NCI-H2227 (cell line): ENCODE data around the gene PRICKLE2.
A peak's percentile ranks its signal among the peaks of the same experiment; 100 is the strongest.

ENCODE experiments used
- DNase-seq: peaks from one replicate; lab custom pipeline; 2025; ENCODE audit not compliant: unreplicated experiment; lab: John Stamatoyannopoulos, UW

The PRICKLE2 gene

DNA sequence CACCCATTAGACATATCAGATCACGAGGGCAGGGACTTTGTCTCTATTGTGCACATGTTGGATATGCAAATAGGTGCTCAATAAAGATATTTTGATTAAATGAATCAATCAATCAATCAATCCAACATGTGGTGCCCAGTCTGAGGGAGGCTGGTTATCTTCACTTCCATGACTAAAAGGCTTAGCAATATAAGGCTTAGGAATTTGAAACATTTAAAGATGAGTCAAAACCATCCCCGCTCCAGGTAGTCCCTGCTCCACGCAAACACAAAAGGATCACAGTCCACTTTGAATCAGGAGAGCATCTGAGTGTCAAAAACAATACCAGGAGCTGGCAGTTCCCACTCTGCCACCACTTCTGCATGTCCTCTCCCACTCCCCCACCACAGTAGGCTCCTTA lies 25.8 kb upstream of the PRICKLE2 start:
- DNase-seq = no peak

DNA sequence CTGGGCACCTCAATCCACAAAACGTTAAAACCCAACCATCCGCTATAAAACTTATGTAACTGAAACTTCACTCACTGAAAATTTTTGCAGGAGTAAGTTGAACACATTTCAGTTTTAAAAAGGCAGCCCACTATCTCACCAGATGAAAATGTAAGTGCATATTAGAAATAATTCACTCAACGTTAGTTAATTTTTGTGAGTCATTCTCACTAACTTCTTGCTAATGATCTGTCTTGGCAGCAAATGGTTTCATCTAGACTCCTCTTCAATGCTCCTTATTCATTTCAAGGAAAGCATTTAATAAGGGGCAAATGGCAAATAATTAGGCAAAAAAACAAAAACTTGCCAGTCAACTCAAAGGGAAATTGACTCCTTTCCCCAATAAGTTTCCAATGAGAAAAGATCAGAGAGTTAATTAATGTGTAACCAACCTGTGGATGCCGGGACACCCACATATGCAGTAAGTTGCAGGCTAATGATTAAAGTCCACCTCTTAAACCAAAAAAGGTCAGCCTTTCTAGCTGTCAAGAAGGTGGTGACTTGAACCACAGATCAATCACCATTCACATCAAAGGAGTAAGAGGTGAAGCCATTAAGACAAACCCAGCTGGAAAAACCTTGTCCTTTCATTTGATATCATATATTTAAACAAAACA lies 22.9 kb upstream of the PRICKLE2 start:
- no peak for DNase-seq

DNA sequence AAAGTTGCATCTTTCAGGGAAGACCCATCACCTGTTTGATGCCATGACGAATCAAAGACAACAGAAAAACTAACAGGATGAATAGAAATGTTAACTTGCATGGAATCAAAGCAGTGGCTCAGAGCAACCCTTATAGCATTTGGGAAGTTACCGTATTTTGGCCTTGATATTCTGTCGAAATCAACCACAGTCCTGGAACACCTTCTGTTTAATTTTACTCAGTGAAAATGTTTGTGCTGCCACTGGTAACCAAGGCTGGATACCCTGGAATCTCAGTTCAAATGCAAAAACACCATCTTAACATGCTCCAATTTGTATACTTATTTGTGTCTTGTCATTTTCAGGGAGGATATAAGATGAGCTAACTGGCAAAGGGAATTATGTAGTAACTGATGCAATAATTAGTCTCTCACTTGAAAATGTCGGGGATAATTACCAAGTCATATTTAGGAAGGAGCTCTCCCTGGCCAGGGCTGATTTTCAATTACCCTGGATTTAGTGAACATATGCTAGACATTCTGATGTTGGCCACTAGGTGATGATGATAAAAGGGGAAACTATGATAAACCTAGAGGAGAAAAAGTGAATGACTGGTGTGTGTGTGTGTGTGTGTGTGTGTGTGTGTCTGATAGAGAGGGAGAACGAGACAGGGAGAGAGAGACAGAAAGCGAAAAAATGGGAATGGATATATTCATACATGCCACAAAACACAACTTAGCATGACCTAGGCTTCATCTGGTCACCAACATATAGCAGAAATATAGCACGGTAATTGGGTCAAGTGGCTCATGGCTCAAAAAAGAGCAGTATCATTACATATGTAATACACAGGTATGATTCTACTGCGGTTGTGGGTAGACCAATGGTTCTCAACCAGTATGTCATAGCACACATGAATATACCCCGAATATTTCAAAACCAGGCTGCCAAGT lies 19.0 kb upstream of the PRICKLE2 start:
- peak; percentile 27 for DNase-seq

DNA sequence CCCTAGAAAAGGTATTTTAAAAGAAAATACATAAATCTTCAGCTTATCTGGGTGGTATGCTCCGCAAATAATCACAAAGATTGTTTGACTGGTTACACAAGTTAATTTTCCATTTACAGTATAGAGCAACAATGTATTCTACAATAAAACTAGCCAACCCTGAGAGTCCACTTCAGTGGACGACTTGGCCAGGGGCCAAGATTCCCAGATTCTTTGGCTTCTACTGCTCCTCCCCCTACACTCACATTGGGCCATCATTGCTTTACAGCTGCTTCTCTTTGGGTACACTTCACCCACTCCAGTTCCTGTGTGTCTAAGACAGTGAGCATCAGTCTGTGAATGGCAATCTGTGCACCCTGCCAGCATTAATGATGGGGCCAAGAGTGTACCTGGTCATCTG lies 17.2 kb upstream of the PRICKLE2 start:
- DNase-seq = peak; percentile 77

DNA sequence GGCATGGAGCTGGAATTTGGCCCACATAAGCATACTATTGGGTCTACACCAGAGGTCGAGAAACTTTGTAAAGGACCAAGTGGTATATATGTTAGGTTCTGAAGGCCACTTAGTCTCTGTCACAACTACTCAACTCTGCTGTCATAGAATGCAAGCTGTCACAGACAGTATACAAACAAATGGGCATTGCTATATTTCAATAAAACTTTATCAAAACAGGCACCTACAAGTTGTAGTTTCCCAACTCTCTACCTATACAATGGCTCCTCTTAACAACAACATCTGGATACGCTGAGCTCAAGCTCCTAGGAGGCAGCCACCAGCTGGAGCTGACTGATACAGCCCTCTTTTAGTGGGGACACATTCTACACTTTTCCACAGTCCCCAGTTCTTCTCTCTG lies 15.7 kb upstream of the PRICKLE2 start:
- no peak for DNase-seq

DNA sequence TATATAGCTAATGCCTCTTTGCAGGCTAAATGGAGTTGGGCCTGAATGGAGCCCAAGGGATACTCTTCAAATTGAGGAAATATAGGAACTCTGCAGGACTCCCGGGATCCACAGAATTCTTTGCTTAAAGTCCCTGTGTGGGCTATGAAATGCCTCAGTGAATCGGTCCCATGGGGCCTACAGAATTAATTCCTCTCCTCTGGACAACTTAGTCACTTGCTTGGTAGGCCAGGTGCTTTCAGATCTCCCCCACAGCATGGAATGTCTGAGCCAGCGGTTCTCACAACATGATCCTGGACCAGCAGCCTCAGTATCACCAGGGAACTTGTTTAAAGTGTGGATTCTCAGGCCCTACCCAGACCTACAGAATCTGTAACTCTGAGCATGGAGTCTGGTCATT lies 15.1 kb upstream of the PRICKLE2 start:
- DNase-seq = no peak

DNA sequence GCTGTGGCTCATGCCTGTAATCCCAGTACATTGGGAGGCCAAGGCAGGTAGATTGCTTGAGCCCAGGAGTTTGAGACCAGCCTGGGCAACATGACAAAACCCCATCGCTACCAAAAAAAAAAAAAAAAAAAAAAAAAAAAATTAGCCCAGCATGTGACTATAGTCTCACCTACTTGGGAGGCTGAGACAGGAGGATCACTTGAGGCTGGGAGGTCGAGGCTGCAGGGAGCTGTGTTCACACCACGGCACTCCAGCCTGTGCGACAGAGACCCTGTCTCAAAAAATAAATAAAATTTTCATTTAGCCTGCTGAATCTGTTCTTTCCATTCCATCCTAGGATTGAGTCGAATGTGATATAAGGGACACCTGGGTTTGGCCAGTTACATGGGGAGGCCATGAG lies 14.6 kb upstream of the PRICKLE2 start:
- no peak for DNase-seq

DNA sequence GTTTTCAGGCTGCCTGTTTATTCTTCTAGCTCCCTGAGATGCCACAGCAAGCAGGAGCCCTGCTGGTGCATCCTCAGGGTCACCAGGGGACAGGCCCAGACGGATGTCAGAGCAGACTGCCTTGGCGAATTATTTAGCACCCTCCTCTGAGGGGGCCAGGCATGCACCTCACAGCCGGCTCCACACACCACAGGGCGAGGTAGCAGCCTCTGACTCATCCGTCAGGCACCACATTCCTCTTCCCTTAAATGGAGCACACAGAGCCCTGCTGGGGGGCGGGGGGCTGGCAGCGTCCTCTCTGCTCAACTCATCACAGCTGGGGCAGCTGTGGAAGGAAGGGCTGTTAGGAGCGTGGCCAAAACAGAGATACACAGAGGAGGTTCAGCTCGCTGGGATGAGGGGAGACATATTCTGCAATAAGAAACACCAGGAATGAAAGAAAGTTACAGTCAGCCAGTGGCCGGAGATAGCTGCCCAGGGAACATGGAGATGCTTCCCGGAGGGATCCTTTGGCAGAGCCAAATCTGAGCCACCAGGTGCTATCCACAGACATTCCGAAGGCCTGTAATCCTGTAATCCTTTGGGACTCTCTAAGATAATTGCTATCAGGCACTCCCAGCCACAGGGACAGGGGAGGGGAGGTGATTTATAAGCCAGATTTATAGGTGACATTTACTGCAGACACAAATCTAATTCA lies 13.9 kb upstream of the PRICKLE2 start:
- peak; percentile 10 for DNase-seq

DNA sequence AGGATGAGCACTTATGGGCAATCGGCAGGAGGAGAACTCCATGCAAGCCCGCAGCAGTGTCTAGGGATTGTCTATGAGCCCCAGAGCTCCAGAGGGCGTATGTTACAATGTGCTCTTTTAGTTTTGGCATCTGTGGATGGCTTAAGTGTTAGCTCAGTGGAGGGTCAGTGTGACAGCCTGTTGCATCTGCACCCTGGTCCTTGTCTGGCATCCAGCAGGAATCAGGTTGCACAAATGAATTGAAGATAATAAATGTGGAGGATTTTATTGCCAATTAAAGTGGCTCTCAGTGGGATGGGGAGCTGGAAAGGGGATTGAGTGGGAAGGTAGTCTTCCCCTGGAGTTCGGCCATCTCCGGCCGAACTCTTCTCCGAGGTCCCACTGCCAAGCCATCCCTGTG lies 11.8 kb upstream of the PRICKLE2 start:
- no peak for DNase-seq

DNA sequence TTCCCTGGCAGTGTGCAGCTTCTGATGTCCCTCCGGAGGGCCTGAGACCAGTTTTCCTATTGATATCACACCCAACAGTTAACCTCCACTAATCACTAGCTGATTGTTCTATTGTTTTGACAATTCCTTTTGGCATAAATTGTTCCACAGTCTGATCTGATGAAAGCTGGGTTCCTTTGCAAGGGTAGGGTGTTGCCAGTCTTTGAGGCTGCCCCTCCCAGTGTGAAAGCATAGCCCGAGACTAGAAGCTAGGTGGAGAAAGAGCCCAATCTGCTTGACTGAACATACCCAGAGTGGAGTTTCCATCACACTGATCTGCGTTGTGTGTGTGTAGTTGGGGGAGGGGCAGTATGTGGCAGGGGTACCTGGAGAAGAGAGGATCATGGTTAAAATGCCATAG lies 10.3 kb upstream of the PRICKLE2 start:
- DNase-seq = no peak

DNA sequence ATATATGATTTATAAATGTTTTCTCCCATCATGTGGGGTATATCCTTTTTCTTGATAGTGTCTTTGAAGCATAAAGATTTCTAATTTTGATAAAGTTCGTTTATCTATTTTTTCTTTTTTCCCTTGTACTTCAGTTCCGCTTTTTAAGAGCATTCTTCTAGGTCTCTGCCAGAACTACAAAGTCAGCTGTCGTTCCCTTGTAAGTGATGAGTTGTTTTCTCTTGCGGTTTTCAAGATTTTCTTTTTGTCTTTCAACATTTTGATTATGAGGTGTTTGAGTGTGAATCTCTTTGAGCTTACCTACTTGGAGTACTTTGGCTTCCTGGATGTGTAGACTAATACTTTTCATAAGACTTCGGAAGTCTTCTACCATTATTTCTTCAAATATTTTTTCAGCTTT lies 9.3 kb upstream of the PRICKLE2 start:
- DNase-seq = no peak

DNA sequence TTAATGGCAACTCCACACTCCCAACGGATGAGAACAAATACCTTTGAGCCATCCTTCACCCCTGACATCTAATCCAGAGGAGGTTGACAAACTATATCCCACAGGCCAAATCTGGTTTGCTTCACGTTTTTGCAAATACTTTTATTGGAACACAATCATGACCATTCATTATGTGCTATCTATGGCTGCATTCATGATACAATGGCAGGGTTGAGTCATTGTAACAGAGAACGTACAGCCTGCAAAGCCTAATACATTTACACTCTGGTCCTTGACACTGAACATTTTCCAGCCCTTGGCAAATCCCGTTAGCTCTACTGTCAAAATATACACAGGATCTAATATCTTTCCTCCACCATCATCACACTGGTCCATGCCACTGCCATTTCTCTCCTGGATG lies 7.6 kb upstream of the PRICKLE2 start:
- no peak for DNase-seq

DNA sequence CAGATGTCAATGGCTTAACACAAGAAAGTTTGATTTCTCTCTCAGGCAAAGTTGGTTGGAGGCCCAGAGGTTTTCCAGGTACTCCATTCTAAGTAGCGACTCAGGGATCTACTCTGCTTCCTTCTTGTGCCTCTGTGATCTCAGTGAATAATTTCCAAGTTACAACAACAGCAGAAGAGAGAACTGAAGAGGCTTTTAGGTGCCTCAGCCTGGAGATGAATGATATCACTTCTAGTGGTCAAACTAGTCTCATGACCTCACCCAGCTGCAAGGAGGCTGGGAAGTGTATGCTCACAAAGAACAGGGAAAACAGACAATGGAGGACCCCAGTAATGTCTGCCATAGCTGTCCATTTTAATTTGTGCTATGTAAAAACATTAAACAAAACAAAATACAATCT lies 4.6 kb upstream of the PRICKLE2 start:
- DNase-seq = no peak

DNA sequence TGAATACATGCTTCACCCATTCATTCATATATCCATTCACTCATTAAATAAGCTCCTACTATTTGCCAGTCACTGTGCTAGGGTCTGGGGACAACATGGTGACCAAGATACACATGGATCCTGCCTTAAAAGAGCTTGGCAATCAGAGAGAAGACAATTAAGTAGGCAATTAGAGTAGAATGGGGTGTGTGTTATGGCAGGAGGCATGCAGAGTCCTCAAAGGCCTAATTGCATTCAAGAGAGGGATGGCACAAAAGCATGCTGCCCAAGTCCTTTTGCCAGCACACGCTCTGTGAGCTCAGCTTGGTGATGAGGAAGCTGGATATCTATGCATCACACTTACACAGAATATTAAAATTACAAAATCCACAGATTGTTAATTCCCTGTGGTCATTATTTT lies 2.8 kb upstream of the PRICKLE2 start:
- DNase-seq = no peak

DNA sequence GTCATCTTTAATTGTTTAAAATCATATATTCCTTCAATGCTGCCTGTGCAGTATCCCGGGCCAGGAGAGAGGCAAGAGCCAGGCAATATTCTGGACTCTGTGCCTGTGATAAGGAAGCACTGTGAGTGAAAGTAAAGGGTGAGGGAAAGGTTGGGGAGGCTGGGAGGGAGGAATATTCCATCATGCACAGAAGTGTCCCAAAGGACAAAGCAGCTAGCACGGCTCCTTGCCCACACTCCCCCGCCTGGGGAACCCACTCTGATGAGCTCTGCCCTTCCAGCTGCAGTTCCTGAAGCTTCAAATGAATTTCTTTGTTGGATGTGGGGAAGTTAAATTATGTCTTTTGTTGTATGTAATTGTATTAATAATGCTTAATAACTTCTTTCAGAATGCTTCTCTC lies 1.5 kb upstream of the PRICKLE2 start:
- no peak for DNase-seq

DNA sequence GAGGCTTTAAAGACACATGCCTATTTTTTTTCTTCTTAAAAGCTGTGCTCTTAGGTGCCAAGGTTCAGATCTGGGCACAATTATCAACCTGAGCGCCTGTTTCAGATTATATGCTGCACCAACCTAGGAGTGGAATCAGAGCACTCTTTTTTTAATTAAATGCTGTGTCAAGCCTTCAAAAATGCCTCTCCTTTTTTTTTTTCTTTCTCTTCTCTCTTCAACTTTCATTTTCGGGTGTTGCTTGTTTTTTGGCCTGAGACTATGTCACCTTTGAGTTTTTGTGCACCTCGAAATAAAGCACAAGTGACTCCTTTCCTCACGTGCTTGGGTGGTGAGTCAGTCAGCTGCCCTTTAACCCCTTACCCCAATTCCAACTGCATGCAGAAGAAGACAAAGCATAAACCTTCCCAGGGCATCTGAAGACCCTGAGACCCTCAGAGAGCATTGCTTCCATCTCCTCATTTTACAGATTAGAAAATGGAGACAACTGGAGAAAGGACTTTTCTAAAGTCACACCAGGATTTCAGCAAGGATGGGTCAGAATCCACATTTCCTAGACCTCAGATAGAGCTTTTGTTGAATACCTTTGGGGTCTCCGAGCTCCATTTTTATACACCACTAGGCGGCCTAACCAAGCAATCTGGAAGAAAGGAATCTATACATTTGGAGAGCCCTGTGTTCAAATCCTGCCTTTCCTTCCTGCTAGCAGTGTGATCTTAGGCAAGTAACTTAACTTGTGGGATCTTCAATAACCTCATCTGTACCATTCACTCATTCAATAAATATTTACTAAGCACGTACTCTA lies 631 bp upstream of the PRICKLE2 start:
- no peak for DNase-seq

DNA sequence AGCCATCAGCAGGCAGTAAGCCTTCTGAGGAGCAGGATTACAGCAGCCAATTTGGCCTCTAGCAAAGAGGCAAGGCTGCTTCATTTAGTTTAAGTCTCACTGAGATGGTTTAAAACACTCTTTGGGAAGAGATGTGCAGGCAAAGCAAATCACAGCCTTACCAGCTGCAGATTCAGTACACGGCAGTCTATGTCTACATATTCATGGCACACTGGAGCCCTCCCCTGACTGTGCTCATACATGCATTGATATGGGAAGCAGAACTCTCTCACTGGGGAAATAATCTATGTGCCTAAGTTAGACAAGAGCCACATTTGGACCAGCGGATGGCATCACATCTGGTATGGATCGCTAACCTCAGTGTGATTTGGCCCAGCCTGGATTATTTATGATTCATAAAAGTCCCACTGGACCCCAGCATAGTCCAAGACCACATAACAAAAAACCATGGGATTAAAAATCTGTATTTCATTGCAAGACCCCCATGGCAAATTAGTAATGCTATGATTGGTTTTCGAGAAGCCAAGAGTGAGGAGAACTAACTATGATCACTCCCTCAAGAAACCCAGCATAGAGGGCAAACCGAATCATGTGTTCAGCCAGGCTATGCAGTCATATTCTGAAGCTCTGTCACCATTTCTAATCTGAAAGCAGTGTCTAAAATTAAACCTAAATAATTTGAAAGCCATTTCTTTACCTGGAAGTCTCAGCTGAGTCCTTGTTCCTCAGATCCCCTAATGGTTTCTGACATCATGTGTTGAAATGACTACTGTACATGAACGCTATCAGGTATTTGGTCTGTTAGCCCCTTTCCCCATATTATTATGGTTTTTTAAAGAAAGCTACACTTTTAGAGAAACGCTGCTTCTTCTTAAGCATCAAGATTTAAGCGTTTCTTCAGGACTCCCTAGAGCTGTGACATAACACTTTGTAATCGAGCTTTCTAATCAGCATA lies 1.2 kb downstream of the PRICKLE2 start:
- peak; percentile 16 for DNase-seq

DNA sequence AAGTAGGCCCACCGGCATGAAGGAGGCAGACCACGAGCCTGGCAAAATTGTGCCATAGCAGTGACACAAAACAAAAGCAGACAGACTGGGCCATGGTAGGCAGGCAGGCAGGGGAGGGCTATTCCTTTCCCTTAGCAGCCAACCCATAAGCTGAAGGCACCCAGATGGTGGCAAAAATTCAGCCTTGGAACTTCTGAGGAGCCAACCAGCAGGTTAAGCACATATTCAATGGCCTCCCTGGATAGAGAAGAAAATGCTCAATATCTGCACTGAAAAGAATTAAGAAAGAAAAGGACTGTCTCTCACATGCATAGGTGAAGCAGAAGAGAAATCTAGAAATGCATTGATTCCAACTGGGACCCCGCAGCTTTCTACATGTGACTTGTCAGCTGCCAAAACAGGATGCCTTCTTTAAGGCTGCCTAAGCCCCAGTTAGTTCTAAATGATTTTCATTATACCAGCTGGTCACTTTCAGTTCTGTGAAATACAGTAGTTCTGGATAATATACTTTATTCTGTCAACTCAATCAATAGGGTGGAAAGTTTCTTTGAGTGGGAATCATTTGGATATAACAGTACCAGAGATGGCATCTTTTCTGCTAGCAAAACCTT lies 2.7 kb downstream of the PRICKLE2 start:
- DNase-seq = no peak

DNA sequence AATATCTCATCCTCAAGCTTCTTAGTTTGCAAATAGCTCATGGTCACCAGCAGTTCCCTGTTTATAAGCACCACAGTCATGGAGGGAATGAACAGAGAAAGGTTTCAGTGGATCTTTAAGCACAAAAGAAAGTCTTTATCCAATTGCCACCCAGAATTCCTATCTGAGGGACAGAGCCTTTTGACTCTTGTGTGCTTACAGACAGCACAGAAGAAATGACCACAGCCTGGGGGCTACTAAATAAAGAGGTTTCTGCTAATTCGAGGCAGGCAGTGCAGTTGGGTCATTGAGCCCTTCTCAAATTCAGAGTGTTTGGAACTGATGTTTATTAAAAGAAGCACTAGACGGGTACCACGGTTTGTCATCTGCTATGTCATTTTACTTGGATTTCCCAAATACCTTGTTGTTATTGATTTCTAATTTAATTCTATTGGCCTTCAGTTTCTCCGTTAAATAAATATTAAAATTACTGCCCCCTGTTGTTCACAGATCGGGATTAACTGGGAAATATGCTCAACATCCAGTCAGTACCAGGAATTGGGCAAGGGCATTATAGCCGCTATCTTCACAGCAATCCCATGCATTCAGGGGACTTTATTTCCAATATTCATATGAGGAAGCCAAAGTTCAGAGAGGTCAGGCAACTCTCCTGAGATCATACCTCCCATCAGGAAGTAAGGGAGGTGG lies 3.6 kb downstream of the PRICKLE2 start:
- no peak for DNase-seq
